HepG2 (cell line): ENCODE results near the gene TIAM1.

Source experiments
- PCBP1 ChIP-seq: fragments of 200-400 bp; formaldehyde crosslinking; IDR thresholded peaks from 2 replicates; pipeline ENCODE4 v1.6.1; 2017; ENCODE audit warnings: mild to moderate bottlenecking, low read depth, low read length, borderline replicate concordance
- SIN3A ChIP-seq: IDR thresholded peaks from 2 replicates; pipeline ENCODE4 v1.6.1; 2011; ENCODE audit warnings: low read depth, mild to moderate bottlenecking, control low read depth, low read length, borderline replicate concordance
- U2AF1 ChIP-seq: fragments of 200-400 bp; formaldehyde crosslinking; optimal IDR thresholded peaks from 2 replicates; pipeline ENCODE3; 2017; ENCODE audit warnings: mild to moderate bottlenecking, low read depth, low read length
- TF ChIP-seq, protein P1 (sequence below): sonication (generic); formaldehyde crosslinking; IDR thresholded peaks from 2 replicates; pipeline ENCODE4 v1.5.0; 2020; ENCODE audit warnings: mild to moderate bottlenecking, missing genetic modification reagents, moderate library complexity

- TF ChIP-seq U2AF1 = no peak
- no peak for TF ChIP-seq SIN3A
- TF ChIP-seq, protein P1, sequence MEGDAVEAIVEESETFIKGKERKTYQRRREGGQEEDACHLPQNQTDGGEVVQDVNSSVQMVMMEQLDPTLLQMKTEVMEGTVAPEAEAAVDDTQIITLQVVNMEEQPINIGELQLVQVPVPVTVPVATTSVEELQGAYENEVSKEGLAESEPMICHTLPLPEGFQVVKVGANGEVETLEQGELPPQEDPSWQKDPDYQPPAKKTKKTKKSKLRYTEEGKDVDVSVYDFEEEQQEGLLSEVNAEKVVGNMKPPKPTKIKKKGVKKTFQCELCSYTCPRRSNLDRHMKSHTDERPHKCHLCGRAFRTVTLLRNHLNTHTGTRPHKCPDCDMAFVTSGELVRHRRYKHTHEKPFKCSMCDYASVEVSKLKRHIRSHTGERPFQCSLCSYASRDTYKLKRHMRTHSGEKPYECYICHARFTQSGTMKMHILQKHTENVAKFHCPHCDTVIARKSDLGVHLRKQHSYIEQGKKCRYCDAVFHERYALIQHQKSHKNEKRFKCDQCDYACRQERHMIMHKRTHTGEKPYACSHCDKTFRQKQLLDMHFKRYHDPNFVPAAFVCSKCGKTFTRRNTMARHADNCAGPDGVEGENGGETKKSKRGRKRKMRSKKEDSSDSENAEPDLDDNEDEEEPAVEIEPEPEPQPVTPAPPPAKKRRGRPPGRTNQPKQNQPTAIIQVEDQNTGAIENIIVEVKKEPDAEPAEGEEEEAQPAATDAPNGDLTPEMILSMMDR (CRISPR knock-in tag) = no peak
- TF ChIP-seq PCBP1 = no peak
Measured at GRCh38 chr21:31264574-31264973, 79.5 kb downstream of the TIAM1 start.
